Umbilical cord (tissue), 2 donors: ENCODE data around the gene UTP11. TPM values are rescaled to one million over a fixed set of nuclear protein-coding genes. Genes with fewer than 3 reads are reported as not detected.
A peak's percentile ranks its signal among the peaks of the same experiment; 100 is the strongest.
"Not testable (repeated sequence)": the region's sequence is repeated elsewhere in the genome, so short reads cannot be mapped to it uniquely, and the experiment has no call there.

Source experiments
- DNase-seq: peaks from one replicate; pipeline ENCODE4 v3.0.0-alpha.2; 2015; ENCODE audit warnings: low spot score
- total RNA-seq: library from RNA; depleted of rRNA; stranded (reverse); fragments of >200 nt; gene quantifications from one replicate; pipeline ENCODE4 v1.2.3, GENCODE V29; 2014; ENCODE audit warnings: low replicate concordance; ENCODE audit not compliant: insufficient read depth

The UTP11 gene
- total RNA-seq, 1 donor from 2014 or later: 49.4 TPM

GRCh38 chr1:38027201-38028104 is 14.9 kb downstream of the UTP11 start:
- peak; percentile 68 for DNase-seq

DNA sequence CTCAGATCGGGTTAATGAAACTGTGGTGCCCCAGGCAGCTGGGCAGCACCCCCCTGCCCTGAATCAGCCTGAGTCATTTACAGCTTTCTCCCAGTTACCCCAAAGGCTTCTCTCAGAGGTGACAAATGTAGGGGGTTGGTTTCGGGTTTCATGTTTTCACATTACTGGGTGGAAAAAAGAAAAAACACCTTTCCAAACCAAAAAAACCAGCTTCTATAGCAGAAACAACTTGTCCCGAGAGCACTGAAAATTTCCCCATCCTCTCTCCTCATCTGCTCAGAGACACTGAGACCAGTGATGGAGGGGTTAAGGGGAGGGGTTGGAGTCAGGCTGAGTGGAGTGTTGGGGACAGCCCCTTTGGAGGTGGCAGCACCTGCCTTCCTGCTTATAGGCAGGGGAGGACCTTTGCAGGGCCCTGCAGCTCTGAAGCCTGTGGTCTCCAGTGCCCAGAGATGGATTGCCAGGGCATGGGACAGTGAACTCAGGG is 15.6 kb downstream of the UTP11 start:
- no peak for DNase-seq

GRCh38 chr1:38028671-38029070 is 16.1 kb downstream of the UTP11 start:
- DNase-seq: no peak

DNA sequence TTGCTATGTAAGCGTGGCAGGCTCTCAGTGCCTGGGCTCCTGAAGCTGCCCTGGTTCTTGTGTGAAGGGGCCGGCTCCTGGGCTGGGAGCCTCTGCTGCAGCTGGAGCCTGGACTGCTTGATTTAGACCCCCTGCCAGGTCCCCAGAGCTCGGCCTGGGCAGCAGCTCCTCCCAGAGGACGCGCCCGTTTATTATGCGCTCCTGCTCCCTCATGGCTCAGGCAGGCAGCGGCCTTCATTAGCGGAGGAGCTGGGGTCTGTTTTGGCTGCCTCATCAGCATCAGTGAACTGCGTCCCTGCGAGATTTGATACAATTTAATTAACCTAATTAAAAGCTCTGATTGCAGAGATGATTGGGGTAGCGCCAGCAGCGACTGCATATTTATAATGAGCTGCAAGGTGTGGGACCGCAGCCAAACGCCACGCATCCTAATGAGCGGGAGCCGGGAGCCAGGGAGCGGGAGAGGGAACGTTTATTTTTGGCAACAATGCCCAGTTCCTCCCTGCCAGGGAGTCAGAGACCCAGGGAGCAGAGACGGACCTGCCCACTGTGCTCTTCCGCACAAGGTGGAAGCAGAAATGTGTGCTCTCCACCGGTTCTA is 16.6 kb downstream of the UTP11 start:
- peak; percentile 64 for DNase-seq

- peak; percentile 88 for DNase-seq
Observed at GRCh38 chr1:38029685-38030511, 17.4 kb downstream of the UTP11 start.

GRCh38 chr1:38030596-38031512 is 18.3 kb downstream of the UTP11 start:
- DNase-seq: no peak

DNA sequence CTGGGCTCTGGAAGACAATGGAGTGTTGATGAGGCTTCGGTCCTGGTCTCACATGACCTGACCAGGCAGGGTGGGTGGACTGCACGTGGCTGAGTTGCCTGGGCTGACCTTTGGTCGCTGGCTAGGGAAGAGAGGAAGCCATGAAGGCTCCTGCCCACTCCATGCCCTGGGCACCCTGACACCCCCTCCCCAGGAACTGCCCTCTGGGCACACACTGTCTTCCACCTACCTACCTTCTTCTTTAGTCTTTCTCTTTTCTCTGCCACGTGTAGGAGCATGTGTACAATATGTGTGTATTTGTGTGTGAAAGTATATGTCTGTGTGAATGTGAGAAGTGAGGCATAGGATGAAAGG is 19.0 kb downstream of the UTP11 start:
- DNase-seq: no peak

DNA sequence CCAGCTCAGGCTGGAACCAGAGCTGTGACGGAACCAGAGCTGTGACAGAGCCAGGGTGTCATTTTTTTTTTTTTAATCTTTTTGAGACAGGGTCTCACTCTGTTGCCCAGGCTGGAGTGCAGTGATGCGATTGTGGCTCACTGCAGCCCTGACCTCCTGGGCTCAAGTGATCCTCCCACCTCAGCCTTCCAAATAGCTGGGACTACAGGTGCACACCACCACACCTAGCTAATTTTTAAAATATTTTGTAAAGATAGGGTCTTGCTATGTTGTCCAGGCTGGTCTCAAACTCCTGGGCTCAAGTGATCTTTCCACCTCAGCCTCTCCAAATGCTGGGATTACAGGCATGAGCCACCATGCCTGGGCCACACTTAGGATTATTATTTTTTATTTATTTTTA is 20.5 kb downstream of the UTP11 start:
- DNase-seq: not testable (repeated sequence)

DNA sequence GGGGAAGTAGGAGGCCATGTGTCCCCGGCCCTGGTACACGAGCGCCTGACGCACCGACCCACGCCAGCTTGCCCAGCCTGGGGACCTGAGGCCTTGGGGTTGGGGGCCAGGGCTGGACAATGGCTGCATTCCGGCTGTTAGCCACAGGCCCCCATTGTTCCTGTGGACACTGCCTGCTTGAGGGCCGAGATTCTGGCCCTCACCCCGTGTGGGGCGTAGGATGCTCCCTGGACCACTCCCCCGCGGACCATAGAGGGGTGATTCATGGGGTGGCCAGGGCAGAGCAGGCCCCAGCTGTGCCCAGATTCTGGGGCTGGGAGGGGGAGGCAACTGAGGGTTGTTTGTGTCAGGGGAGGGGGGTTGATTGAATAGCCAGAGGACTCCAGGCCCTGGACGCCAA is 22.3 kb downstream of the UTP11 start:
- DNase-seq: no peak

GRCh38 chr1:38037221-38037939 is 24.8 kb downstream of the UTP11 start:
- peak; percentile 96 for DNase-seq

- DNase-seq: peak; percentile 97
Observed at GRCh38 chr1:38038861-38039260, 26.3 kb downstream of the UTP11 start.

- DNase-seq: no peak
Observed at GRCh38 chr1:38039331-38040088, 27.0 kb downstream of the UTP11 start.

DNA sequence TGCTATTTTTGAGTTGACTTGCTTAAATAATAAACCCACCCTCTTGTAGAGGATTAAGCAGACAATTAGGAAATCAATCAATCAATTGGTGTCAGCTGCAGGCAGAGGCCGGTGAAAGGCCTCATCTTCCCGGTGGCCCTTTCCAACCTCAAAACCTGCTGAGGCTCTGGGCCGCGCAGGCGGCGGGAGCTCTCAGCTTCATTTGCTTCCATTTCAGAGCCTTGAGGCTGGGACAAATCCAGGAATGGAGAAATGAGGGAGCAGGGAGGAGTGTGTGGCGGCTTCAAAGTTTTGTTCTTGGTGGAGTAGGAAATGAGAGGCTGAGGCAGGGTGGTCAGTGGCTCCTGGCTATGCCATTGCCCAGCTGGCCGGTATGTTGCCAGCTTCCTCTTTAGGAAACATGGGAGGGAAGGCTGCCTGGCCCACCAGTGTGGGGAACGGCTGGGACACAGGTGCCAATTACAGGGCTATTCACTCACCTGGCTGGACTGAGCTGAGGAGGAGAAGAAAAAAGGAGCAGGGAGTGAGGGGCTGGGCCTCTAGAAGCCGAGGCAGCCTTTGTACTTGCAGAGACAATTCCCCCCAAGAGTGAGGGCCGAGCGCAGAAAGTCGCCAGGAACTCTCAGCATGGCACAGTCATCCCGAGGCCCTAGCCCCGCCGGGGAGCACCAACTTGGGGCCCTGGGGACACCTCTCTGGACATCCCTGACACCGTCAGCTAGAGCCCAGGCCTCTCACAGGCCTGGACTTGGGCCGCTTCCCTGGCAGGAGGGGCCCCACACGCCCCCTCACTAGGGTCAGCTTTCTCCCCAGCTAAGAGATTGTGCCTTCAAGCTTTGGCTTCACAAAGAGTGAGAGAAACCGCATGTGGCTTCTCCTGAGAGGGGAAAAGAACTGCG is 29.7 kb downstream of the UTP11 start:
- DNase-seq: no peak

- DNase-seq: no peak
Observed at GRCh38 chr1:38043036-38043747, 30.7 kb downstream of the UTP11 start.

GRCh38 chr1:38044221-38045215 is 32.0 kb downstream of the UTP11 start:
- DNase-seq: no peak
